Esophagus muscularis mucosa (tissue), 4 donors: Measurements from ENCODE around the gene IFI6. TPM values are rescaled to one million over a fixed set of nuclear protein-coding genes. Genes with fewer than 3 reads are reported as not detected.
"Not testable (repeated sequence)": the region's sequence is repeated elsewhere in the genome, so short reads cannot be mapped to it uniquely, and the experiment has no call there.

Source experiments
- DNase-seq: peaks from one replicate; pipeline ENCODE4 v3.0.0-alpha.2; 2017; ENCODE audit errors: extremely low spot score
- H3K27ac ChIP-seq, 4 donors: fragments of 200-600 bp; sonication (generic); replicated peaks in 1 of 4; 1 replicate in 3 of 4; 2 replicates in 1 of 4; pipeline ENCODE4 v1.5.1; 2016 to 2019; ENCODE audit warnings: mild to moderate bottlenecking in 1 of 4
- H3K27me3 ChIP-seq, 4 donors: fragments of 200-600 bp; sonication (generic); one replicate each; pipeline versions ENCODE4 v1.5.1 to v1.6.0; 2016 to 2019
- H3K36me3 ChIP-seq, 4 donors: fragments of 200-600 bp; sonication (generic); one replicate each; pipeline ENCODE4 v1.5.1; 2016 to 2019
- H3K4me1 ChIP-seq, 4 donors: fragments of 200-600 bp; sonication (generic); one replicate each; pipeline ENCODE4 v1.5.1; 2016 to 2019
- H3K4me3 ChIP-seq, 4 donors: fragments of 200-600 bp; sonication (generic); 1 replicate in 2 of 4; 2 replicates in 2 of 4; pipeline ENCODE4 v1.5.1; 2016 to 2019; ENCODE audit warnings: mild to moderate bottlenecking in 4 of 4, moderate library complexity in 1 of 4
- H3K9me3 ChIP-seq, 4 donors: fragments of 200-600 bp; sonication (generic); 1 replicate in 3 of 4; 2 replicates in 1 of 4; pipeline ENCODE4 v1.5.1; 2016 to 2019
- EP300 ChIP-seq: sonication (generic); formaldehyde crosslinking; IDR thresholded peaks from one replicate; pipeline ENCODE4 v1.6.1; 2017; ENCODE audit warnings: antibody characterized with exemption
- POLR2A ChIP-seq: fragments of 450-650 bp; IDR thresholded peaks from one replicate; pipeline ENCODE4 v1.6.1; 2017; ENCODE audit warnings: antibody characterized with exemption, moderate library complexity, mild to moderate bottlenecking, low read depth
- POLR2AphosphoS5 ChIP-seq, 2 donors: sonication (generic); formaldehyde crosslinking; IDR thresholded peaks; one replicate each; pipeline ENCODE4 v1.6.1; 2017; ENCODE audit warnings: antibody characterized with exemption in 2 of 2
- WGBS: methylation state at CpG from one replicate; pipeline ENCODE4 v1.1.5; 2018; 5-methylcytosine and 5-hydroxymethylcytosine counted together
- intact Hi-C: fragments of 100-400 bp; cut with DNase I; formaldehyde crosslinking; loops from one replicate; pipeline ENCODE4 v1.15.1; 2023
- total RNA-seq, 4 donors: library from RNA; depleted of rRNA; stranded (reverse); fragments of >200 nt; gene quantifications; one replicate each; pipeline versions ENCODE4 v1.1.0 to v1.2.1, GENCODE V29; 2016
- TF ChIP-seq, protein P1 (sequence below), 3 experiments: fragments of 200-600 bp in 2 of 3; fragments of 450-650 bp in 1 of 3; sonication (generic) in 2 of 3; IDR thresholded peaks; one replicate each; pipeline ENCODE4 v1.5.1; 2017 to 2019; ENCODE audit warnings: antibody characterized with exemption in 3 of 3, mild to moderate bottlenecking in 2 of 3, moderate library complexity in 1 of 3

The IFI6 gene
- total RNA-seq, 4 donors from 2014 or later, result 33.2 to 86.3 (median 70.2) TPM

DNA sequence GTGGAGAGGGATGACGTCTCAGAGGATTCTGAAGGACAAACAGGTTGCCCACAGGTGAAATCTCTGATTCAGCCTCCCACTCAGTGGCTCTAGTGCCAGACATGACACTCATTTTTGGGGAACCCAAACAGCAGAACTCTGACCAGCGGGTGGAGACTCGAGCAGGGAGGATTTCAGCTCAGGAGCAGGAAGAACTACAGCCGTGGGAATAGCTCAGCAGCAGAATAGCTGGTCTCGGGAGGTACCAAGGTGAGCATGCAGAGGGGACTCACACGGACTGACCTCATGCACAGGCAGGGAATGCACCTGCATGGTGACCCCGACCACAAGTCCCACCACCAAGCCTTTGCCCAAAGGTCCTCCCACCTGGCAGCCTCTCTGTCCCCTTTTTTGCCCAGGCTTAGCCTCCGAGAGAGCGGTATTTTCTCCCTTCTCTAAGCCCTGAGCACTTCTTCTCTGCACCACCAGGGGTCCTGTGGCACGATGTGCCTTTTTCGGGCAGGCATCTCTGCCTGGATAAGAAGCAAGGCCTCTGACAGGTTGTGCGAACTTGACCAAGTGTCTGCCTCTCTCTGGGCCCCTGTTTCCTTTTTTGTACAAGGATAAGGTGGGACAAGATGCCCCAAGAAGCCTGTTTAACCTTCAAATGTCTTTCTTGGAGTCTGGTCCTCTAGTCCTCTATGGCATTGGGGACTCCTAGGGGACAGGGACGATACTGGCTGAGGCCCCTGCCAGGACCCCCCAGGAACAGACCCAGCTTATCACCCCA lies 28.2 kb downstream of the IFI6 start:
- DNase-seq, result no peak
- H3K27ac ChIP-seq, result no peak overlapping the region
- no peaks in the 10 kb centered on the region for H3K27me3 ChIP-seq
- H3K9me3 ChIP-seq, result no peaks in the 10 kb centered on the region
- WGBS, result 33% methylated on average over 11 of the region's 13 CpGs
- intact Hi-C loops, result loop anchor here (2.0 kb wide), 1 partner anchor 19 kb away; no protein-coding TSS in a partner anchor
- H3K4me1 ChIP-seq, result peaks cover 6 to 16% (median 14%) of the 10 kb centered on the region in 4 donors
- H3K36me3 ChIP-seq, result no peaks in the 10 kb centered on the region
- H3K4me3 ChIP-seq, result no peak overlapping the region
- TF ChIP-seq POLR2AphosphoS5 (IDR thresholded peaks at IDR 0.05), result peak in 1 of 2 donors; percentile 42
- TF ChIP-seq, protein P1, sequence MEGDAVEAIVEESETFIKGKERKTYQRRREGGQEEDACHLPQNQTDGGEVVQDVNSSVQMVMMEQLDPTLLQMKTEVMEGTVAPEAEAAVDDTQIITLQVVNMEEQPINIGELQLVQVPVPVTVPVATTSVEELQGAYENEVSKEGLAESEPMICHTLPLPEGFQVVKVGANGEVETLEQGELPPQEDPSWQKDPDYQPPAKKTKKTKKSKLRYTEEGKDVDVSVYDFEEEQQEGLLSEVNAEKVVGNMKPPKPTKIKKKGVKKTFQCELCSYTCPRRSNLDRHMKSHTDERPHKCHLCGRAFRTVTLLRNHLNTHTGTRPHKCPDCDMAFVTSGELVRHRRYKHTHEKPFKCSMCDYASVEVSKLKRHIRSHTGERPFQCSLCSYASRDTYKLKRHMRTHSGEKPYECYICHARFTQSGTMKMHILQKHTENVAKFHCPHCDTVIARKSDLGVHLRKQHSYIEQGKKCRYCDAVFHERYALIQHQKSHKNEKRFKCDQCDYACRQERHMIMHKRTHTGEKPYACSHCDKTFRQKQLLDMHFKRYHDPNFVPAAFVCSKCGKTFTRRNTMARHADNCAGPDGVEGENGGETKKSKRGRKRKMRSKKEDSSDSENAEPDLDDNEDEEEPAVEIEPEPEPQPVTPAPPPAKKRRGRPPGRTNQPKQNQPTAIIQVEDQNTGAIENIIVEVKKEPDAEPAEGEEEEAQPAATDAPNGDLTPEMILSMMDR (IDR thresholded peaks at IDR 0.05), result peak; percentile 83 to 88 (median 84)
- no peak for TF ChIP-seq EP300
- no peak for TF ChIP-seq POLR2A

DNA sequence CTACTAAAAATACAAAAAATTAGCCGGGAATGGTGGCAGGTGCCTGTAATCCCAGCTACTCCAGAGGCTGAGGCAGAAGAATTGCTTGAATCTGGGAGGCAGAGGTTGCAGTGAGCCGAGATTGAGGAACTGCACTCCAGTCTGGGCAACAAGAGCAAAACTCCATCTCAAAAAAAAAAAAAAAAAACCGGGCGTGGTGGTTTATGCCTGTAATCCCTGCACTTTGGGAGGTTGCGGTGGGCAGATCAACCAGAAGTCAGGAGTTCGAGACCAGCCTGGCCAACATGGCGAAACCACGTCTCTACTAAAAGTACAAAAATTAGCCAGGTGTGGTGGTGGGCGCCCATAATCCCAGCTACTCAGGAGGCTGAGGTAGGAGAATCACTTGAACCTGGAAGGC lies 31.5 kb downstream of the IFI6 start:
- DNase-seq, H3K36me3 ChIP-seq, H3K27me3 ChIP-seq, H3K9me3 ChIP-seq, H3K4me3 ChIP-seq, intact Hi-C loops, H3K4me1 ChIP-seq, H3K27ac ChIP-seq: not testable (repeated sequence)
- 88% methylated on average over 9 of the region's 9 CpGs for WGBS

DNA sequence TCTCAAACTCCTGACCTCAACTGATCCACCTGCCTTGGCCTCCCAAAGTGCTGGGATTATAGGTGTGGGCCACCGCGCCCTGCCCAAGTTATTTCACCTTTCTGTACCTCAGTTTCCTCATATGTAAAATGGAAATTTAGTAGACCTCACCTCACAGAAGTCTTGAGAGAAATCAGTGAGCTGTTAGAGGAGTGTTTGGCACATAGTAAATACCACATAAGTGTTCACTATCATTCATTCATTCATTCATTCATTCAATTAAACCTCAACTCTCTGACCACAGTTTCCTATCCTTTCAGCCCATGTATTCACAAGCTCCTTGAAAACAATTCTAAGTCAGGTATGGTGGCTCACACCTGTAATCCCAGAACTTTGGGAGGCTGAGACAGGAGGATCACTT lies 33.2 kb downstream of the IFI6 start:
- intact Hi-C loops, result no loop called here
- TF ChIP-seq POLR2AphosphoS5 (IDR thresholded peaks at IDR 0.05) (no peak), POLR2A (no peak), EP300 (no peak)
- TF ChIP-seq, protein P1 (IDR thresholded peaks at IDR 0.05), result no peak
- H3K27me3 ChIP-seq, result peaks cover 0 to 14% (median 8%) of the 10 kb centered on the region in 4 donors
- H3K4me1 ChIP-seq, result peaks cover 12 to 15% (median 13%) of the 10 kb centered on the region in 4 donors
- WGBS, result 100% methylated on average over 2 of the region's 2 CpGs
- H3K27ac ChIP-seq, result no peak overlapping the region
- no peak for DNase-seq
- no peaks in the 10 kb centered on the region for H3K9me3 ChIP-seq
- H3K4me3 ChIP-seq, result no peak overlapping the region
- no peaks in the 10 kb centered on the region for H3K36me3 ChIP-seq

DNA sequence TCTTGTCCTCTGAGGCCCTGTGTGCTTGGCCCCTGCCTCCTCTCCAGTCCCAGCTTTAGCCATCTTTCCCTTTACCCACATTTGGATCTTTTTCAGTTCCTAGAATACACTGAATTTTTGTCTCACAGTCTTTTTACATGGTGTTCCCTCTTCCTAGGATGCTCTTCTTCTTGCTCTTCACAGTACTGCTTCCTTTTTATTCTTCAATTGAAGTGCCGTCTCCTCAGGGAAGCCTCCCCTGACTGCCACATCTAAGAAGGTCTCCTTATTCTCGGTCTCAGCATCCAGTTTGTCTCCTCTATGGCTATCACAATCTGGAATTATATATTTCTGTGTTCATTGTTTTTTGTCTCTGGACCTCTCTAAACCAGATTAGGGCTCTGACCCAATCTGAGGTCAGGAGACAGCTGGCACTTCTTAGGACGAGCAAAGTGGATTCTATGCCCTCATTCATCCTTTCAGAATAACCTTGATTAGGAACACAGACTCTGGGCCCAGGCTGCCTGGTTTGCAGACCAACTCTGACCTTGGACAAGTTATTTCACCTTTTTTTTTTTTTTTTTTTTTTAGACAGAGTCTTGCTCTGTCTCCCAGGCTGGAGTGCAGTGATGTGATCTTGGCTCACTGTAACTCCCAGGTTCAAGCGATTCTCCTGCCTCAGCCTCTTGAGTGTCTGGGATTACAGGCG lies 33.8 kb downstream of the IFI6 start:
- intact Hi-C loops, result no loop called here
- 74% methylated on average over 5 of the region's 5 CpGs for WGBS
- DNase-seq, result no peak
- TF ChIP-seq, protein P1 (IDR thresholded peaks at IDR 0.05), result no peak
- TF ChIP-seq POLR2A (no peak), POLR2AphosphoS5 (IDR thresholded peaks at IDR 0.05) (no peak), EP300 (no peak)
- Histone ChIP-seq H3K9me3 (no peaks in the 10 kb centered on the region), H3K27me3 (peaks cover 0 to 20% (median 8%) of the 10 kb centered on the region in 4 donors), H3K27ac (no peak overlapping the region), H3K4me3 (no peak overlapping the region), H3K36me3 (no peaks in the 10 kb centered on the region), H3K4me1 (peaks cover 15 to 18% (median 18%) of the 10 kb centered on the region in 4 donors)

DNA sequence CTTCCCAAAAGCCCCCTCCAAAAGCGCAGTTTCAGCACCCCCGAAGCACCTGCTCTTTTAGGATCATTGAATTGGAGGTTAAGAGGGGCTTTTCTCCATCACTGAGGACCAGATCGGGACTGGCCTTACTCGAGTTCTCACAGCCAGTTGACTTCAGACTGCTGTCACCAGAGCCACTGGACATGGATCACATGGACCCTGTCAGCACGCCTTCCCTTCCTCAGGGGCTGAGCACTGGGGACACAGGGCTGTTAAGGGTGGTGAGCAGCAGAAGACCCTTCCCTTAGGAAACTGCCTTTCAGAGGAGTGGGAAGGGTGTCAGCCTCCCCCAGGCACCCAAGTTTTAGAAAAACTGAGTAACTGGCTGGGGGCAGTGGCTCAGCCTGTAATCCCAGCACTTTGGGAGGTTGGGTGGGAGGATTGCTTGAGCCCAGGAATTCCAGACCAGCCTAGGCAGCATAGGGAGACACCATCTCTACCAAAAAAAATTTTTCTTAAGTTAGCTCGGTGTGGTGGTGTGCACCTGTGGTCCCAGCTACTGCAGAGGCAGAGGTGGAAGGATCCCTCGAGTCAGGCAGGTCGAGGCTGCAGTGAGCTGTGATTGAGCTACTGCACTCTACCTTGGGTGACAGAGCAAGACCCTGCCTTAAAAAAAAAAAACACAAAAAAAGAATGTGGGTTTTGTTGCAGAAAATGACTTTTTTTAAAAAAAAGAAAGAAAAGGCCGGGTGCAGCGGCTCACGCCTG lies 36.4 kb downstream of the IFI6 start:
- Histone ChIP-seq H3K36me3 (no peaks in the 10 kb centered on the region), H3K4me3 (peak overlapping the region; percentile 51 to 64 (median 55)), H3K4me1 (peaks cover 40 to 44% (median 41%) of the 10 kb centered on the region in 4 donors), H3K27ac (peak overlapping the region; percentile 60 to 72 (median 68)), H3K27me3 (peaks cover 0 to 27% (median 8%) of the 10 kb centered on the region in 4 donors), H3K9me3 (no peaks in the 10 kb centered on the region)
- TF ChIP-seq, protein P1 (IDR thresholded peaks at IDR 0.05), result no peak
- TF ChIP-seq POLR2A (no peak), POLR2AphosphoS5 (IDR thresholded peaks at IDR 0.05) (no peak), EP300 (no peak)
- intact Hi-C loops, result no loop called here
- 85% methylated on average over 11 of the region's 11 CpGs for WGBS
- no peak for DNase-seq
